RPMI8226 (cell line): ENCODE data around the gene ZDHHC8.
"Not testable (repeated sequence)": the region's sequence is repeated elsewhere in the genome, so short reads cannot be mapped to it uniquely, and the experiment has no call there.

Experiments
- DNase-seq: peaks from one replicate; pipeline ENCODE4 v3.0.0-alpha.2; 2015

ZDHHC8 gene

DNA sequence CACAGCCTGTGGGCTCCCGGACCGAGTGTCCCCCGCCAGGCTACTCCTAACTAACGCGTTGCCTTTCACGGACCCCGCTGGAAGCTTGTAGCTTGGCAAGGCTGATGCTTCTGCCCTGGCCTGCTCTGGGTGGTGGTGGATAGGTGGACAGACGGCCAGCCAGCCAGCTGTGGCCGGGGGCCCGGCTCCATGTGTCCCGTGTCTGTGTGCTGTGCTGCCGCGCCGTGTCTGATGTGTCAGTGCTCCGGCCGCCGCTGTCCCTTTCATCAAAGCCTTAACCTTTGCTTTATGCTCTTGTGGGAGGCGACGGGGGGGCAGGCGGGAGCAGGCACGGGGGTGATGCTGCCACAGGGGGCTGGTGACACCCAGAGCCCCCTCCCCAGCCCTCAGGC lies 14.2 kb downstream of the ZDHHC8 start:
- no peak for DNase-seq

DNA sequence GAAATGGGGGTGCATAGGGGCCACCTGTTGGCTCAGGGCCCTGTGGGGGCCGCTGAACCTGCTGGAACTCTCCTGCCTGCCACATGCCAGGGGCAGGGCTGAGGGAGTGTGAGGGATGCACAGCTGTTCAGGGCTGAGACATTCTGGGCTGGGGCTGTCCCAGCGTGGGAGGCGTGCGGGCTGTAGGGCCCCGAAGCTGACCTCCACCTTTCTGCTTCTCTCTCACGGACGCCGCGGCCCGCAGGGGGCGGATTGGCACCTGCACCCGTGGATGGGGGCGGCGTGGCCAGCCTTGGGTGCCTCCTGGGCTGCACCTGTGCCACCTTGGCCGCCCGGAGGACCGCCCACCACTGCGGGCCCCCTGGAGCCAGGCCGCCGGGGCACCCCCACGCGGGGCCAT lies 15.2 kb downstream of the ZDHHC8 start:
- DNase-seq = no peak

DNA sequence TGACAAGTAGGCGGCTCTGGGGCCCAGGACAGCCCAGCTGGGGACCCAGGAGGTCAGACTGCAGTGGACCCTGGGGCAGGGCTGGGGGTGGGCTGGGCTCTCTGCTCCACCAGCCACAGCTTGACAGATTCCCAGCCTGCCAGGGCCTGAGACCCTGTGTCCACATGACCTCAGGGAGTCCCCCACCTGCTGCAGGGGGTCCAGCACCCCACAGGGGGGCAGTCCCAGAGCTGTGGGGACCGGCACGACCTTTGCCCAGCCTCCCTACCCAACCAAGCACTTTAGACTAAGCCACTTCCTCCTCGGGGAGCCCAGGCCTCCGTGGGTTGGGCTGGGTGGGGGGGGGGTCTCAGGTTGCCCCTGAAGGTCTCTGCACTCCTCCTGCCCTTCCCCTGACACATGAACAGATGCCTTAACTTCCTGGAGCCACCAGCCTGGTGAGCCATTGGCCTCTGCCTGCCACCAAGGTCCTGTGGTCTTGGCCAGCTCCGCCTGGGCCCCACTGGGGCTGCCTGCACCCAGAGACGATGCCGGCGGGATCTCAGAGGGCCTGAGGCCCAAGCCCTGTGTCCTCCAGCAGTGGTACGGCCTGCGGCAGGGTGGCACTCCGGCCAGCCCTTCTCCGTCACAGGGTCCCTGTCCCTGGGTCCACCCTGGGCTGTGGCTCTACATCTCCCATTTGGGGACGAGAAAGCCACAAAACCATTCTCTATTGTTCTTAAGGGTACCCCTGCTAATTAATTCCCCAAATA lies 15.8 kb downstream of the ZDHHC8 start:
- DNase-seq = no peak

DNA sequence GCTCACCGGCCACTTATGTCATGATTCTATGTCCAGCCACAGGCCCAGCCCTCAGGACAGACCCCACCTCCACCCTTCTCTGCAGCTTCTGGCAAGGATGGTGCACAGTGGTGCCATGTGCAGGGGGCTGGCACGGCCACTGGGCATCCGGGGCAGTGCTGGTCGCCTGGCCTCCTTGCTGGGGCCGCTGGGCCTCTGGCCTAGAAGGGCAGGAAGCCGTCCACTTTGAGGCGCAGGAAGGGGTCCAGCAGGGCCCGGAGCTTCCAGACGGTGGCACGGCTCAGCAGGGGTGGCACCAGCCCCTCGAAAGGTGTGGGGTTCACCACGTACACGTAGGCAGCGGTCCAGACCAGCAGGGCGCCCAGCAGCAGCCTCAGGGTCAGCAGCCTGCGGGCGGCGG lies 16.8 kb downstream of the ZDHHC8 start:
- no peak for DNase-seq

DNA sequence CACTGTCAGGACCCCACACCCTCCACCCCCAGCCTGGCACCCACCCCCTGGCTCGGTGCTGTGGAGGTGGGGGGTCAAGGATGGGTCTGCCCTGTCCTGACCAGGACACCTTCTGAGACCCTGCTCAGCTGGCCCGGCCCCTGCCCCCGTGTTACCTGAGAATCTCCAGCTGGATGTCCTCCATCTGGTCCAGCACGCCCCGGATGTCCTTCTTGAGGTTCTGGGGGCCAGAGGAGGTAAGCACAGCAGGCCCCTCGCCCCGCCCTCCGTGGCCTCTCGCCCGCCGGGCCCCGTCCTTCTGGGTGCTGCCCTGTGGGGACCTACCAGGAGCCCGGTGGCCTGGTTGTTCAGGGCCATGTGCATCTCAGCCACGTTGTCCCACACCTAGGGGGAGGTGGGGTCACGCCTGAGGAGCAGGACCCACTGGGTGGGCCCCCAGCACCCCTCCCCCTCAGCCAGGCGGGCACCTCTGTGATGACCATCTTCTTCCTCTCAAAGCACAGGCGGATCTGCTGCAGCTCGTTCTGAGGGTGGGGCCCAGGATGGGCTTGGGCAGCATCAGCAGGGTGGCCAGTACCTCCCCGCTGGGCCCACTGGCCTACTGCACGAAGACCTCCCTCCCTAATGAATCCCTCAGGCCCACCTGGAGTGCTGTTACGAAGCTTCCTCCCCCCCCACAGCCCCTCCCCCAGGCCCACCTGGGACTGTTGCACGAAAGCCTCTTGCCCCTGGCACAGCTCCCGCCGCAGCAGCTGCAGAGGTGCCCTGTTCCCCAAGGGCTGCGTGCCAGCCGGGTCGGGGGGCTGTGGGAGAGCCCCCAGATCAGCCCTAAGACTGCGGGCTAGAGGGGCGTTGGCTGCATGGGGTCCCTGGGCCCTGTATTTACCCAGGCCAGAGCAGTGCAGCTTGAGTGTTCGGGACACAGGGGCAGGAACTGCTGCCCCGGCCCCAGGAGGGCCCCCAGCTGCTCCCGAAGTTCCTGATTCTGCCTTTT lies 17.9 kb downstream of the ZDHHC8 start:
- DNase-seq = no peak

DNA sequence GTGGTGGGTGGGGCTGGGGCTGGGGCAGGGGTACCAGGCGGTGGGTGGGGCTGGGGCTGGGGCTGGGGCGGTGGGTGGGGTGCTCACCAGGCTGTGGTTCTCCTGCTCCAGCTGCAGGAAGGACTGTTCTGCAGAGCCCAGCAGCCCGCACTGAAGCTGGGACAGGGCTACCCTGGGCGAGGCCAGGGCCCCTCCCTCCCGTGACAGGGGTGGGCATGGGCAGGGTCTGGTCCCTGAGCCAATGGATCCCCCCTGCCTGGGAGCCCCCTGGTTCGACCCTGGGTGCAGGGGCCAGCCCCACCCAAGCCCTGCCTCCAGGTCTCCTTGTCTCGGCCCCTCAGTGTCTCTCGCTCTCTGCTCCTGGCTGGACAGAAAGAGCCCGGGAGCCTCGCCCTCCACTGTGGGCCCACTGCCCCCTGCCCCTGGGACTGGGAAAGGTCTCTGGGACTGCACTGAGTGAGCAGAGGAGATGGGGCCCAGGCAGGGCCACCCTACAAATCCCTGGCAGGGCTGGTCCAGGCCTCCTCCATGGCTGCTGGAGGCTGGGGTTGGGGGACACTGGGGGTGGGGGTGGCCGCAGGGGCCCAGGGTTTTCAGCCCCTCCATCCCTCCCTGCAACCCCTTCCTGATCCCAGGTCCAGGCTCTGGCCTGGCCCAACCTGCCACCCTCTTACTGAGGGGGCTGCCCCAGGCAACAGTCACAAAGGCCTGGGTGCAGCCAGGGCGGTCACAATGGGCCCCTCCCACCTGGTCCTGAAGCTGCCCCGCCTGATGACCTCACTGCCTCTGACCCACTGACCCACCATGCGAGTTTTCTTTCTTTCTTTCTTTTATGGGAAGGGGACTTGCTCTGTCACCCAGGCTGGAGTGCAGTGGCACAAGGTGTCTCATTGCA lies 19.0 kb downstream of the ZDHHC8 start, which contains the start of gene CCDC188:
Gene CCDC188, minus strand, starts transcription at position 675 of the 895 bp plus-strand sequence. Its CDS starts 69 bp downstream, at position 606.
- no peak for DNase-seq

DNA sequence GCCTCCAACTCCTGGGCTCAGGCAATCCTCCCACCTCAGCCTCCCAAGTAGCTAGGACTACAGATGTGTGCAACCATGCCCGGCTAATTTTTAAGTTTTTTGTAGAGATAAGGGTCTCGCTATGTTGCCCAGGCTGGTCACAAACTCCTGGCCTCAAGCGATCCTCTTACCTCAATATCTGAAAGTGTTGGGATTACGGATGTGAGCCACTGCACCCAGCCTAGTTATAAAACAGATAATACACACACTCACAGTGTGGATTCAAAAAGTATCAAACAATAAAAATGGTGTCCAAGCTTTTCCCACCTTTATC lies 19.6 kb downstream of the ZDHHC8 start:
- no peak for DNase-seq

DNA sequence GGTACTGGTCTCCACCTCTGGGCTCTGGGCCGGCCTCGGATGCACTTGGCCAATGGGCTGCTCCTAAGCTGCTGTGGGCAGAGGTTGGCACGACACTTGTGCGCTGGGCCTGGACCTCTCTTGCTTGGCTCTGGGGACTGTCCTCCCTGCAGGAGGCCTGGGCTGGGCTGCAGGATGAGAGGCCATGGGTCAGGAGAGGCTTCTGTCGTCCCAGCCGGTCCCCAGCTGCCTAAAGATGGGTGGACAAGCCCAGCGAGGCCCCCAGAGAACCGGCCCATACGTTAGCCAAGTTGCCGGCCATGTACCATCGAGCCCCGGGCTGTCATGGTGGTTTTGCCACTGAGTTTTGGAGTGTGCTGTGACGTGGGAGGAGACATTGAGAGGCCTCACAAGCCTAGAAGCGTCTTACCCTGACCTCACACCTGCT lies 20.9 kb downstream of the ZDHHC8 start:
- no peak for DNase-seq

DNA sequence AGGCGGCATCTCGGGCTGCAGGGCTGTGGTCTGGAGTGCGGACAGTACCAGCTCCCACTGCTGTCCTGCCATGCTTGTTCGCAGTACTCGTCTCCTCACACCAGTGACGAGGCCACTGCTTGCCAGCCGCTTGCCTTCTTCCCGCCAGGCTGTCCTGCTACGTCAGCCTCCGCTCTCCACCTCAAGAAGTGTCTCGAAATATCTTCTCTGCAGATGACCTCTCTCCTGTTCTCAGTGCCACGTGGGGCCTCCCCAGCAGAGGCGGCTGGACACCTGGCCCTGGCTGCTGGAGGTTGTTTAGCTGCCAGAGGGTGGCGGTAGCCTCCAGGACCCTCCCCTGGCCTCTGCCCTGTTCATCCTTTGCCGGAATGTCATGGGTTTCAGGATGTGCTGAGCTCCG lies 22.3 kb downstream of the ZDHHC8 start:
- no peak for DNase-seq

DNA sequence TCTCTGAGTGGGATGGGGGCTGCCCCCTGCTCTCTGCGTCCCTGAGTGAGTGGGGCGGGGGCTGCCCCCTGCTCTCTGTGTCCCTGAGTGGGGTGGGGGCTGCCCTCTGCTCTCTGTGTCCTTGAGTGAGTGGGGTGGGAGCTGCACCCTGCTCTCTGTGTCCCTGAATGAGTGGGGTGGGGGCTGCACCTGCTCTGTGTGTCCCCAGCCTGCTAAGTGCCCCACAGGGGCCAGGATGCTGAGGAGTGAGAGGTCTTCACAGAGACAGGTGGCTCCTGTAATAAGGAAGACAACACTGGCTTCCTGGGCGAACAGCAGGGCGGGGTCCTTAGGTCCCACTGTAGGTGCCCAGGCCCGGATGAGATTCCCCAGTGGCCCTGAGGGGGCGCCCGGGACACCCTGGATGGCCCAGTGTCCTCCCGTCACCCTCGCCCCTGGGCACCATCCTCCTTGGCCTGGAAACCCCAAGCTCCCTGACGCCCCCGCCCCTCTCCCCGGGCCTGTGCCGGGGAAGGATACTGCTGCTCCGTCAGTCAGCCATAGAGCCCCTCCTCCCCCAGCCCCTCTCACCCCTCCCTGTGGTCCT lies 23.1 kb downstream of the ZDHHC8 start:
- no peak for DNase-seq

DNA sequence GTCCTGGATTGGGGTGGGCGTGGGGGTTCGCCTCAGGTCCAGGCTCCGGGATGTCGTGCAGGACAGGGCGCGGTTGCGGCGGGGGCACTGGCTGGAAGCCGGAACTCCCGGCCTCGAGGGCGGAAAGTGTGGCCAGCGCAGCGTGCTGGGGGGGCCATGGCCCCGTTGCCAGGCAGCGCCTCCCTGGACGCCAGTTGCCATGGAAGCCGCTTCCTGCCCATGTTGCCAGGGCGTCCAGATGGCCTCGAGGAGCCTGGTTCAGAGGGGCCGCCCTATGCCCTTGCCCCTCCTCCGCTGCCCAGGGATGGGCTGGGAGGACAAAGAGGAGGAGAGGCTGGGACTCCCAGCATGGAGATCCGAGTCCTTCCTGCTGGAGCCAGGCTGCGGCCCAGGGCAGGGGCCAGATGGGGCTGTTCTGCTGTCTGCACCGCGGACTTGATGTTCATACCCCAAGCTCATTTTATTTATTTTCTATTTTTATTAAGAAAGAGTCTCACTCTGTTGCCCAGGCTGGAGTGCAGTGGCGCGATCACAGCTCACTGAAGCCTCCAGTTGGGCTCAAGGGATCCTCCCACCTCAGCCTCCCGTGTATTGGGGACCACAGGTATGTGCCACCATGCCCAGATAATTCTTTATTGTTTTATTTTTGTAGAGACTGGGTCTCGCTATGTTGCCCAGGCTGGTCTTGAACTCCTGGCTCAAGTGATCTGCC lies 23.9 kb downstream of the ZDHHC8 start:
- DNase-seq = no peak

DNA sequence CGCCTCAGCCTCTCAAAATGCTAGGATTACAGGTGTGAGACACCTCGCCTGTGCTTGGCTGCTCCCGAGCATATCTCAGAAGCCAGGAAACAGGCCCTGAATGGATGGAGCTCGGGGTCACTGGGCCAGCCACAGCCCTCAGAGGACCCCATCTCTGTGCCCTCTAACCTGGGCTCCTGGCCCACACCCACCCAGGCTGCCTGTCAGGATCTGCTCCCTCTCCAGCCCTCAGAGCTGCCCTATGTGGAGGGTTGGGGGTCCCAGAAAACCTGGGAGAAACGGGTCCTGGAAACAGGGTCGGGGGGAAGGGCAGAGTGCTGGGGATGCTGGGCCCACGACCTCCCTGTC lies 24.4 kb downstream of the ZDHHC8 start:
- no peak for DNase-seq

DNA sequence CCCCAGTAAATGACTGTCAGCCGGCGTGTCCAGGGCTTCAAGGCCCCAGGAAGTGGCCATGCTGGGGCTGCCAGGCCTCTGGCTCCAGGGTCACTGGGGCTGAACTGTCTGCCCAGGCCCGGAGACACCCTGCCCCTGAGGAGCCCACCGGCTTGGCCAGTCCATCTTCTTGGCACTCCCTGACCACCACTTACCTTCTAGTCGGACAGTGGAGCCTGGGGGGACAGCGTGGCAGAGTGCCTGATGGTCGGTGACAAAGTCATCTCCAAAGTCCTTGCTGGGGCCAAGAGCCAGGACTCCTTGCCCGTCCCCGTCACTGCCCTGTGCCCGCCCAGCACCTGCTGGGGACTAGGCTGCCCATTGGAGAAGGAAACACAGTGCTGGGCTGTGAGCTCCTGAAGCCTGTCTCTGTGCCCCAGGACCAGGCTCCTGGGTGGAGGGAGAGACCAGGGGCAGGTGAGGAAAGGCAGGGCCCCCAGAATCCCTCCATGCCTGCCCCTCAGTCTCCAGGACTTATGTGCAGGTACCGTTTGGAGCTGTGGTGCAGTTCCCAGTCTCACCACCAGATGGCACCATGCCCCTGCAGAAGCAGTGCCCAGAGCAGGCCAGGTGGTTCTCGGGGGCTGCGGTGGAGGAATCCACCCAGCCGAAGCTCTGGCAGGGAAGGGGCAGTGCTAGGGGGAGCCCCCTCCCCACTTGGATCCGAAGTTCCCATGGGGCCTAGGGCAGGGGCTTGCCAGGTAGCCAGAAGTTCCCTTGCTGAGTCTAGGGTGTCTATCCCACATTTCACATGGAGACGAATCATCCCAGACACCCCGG lies 25.2 kb downstream of the ZDHHC8 start:
- peak; percentile 45 for DNase-seq

DNA sequence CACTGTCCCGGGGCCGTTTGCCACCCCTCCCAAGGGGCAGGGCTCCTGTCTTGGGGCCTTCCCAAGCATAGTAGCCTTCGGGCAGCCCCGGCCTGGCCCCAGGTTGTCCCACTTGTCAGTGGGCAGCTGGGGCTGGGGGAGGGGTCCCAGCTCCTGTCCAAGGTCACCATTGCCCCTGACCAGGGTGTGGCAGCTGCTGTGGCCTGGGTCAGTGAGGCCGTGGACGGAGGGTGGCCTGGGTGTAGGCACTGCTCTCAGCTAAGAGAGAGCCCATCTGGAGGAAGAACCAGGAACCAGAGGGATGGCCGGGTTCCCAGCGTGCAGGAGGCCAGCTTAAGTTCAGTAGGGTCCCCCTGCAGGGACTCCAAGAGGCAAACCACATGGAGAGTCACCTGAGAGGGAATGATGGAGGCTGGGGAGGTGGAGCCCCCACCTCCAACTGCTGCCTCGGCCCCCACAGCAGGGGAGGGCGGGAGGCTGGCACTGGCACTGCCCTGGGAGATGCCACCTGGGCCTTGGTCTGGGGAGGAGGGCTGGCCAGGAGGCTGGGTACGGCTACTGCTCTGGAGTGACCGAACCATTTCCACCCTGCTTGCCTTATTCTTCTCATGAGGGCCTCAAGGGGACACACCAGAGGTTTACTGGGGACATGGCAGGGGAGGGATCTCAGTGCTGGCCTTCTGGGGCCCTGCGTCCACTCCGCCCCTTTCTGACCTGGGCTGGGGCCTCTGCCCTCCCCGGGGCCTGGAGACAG lies 26.0 kb downstream of the ZDHHC8 start:
- DNase-seq = no peak

DNA sequence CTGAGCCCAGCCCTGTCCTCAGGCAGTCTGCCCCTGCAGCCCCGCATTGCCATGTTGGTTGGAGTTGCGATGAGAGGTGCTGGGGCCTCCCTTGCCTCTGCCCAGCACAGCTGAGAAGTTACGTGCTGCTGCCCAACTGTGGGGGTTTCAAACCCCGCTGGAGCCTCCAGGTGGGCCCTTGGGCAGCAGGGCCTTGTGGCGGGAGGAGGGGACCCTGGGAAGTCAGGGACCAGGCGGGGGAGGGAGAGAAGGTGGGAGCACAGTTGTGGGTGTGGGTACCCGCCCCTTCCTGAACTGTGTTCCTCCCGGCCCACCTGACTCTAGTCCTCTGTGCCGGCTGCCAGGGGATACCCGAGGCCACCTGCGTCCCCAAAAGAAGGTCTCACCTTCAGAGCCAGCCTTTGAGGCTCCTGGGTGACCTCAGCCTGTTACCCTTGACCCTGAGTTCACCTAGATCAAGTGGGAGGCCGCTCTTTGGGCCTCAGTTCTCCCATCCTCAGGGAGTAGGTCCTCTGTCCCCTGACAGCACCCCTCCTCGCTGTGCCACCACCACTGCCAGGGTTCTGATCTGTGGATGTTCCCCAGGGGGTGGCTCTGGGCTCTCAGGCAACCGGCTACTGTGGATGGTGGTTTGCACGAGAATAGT lies 26.9 kb downstream of the ZDHHC8 start:
- DNase-seq = no peak

DNA sequence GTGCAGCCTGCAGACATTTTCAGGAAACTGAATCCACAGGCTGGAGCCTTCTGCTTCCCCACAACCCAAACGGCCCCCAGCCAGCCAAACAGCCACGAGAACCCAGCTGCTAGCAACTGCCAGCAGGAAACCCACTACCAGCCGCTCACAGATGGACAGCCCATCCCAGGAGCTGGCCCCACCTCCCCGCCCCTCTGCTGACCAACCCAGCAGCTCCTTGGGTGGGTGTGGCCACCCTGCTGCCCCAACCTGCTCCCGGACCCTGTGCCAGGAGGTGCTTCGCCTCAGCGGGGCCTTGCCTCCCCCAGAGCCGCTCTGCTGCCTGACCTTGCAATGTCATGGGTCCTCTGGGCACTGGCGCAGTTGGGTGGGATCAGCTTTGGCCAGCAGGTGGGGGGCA lies 27.5 kb downstream of the ZDHHC8 start:
- no peak for DNase-seq

DNA sequence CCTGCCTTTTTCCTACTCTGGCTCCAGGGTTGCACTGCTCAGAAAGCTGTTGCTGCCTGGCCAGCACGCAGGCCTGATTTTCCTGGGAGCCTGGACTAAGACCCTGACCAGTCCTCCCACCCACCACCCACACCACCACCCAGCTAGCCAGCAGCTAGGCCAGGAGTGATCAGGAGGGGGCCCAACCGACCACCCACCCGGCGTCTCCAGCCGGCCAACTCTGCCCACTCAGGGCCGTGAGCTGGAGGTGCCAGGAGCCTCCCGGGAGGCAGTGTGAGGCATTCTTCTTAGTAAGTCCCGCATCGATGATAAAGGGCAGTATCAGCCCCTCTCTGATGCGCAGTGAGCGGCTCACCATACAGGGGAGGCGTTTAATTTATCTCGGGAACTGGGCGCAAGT lies 27.9 kb downstream of the ZDHHC8 start:
- not testable (repeated sequence) for DNase-seq

DNA sequence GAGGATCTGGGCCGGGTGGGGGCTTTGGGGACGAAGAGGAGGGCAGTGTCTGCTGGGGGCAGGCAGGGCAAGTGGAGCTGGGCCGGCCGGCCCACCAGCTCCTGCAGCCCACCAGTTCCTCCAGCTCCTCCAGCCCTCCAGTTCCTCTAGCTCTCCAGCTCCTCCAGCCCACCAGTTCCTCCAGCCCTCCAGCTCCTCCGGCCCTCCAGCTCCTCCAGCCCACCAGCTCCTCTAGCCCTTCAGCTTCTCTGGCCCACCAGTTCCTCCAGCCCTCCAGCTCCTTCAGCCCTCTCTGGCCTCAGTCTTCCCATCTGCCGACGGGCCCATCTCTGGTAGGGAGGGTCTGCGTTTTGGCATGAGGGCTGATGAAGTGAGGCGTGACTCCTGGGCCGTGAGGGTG lies 28.4 kb downstream of the ZDHHC8 start:
- no peak for DNase-seq

DNA sequence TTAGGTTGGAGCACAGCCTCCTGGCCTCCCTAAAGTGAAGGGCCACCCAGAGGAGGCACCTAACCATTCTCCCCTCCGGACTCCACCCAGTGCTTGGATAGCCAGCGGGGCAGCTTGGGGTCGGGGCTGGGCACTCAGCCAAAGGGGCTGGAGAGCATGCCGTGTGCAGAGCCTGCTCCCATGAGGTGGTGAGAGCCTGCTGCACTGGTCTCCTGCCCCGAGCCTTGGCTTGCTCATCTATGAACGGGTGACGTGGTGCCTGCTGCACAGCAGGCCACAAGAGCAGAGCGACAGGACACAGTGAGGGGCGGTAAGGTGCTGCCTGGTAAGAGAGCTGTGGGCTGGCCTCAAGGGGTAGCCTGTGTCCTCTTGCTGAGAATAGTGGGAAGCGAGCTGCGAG lies 33.3 kb downstream of the ZDHHC8 start:
- no peak for DNase-seq

DNA sequence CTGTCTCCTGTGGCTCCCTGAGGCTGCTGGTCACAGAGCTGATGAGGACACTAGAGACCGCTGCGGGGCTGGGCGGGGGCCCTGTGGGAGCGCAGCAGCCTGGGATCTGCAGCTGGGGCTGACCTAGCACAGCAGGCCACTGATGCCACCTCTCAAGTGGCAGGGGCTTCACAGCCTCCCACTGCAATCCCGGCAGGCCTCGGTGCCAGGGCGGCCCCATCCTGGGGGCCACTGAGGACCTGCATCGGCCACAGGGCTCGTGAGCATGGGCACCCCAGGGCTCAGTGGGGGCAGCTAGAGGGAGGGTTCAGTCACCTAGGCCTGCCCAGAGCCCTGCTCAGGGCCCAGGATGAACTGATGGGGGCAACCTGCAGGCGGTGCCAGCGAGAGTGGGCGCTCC lies 33.8 kb downstream of the ZDHHC8 start:
- DNase-seq = no peak
